ENCODE data around the gene AFF4.

DNA sequence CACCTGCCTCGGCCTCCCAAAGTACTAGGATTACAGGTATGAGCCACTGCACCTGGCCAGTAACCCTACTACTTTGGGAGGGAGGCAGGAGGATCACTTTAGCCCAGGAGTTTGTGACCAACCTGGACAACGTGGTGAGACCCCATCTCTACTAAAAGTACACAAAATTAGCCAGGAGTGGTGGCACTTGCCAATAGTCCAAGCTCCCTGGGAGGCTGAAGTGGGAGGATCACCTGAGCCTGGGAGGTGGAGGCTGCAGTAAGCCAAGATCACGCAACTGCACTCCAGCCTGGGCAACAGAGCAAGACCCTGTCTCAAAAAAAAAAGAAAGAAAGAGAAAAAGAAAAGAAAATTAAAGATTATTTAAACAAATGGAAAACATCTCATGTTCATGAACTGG is 107.4 kb downstream of the AFF4 start:
- TF ChIP-seq, protein P1, sequence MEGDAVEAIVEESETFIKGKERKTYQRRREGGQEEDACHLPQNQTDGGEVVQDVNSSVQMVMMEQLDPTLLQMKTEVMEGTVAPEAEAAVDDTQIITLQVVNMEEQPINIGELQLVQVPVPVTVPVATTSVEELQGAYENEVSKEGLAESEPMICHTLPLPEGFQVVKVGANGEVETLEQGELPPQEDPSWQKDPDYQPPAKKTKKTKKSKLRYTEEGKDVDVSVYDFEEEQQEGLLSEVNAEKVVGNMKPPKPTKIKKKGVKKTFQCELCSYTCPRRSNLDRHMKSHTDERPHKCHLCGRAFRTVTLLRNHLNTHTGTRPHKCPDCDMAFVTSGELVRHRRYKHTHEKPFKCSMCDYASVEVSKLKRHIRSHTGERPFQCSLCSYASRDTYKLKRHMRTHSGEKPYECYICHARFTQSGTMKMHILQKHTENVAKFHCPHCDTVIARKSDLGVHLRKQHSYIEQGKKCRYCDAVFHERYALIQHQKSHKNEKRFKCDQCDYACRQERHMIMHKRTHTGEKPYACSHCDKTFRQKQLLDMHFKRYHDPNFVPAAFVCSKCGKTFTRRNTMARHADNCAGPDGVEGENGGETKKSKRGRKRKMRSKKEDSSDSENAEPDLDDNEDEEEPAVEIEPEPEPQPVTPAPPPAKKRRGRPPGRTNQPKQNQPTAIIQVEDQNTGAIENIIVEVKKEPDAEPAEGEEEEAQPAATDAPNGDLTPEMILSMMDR (IDR thresholded peaks at IDR 0.05), result no peak
- TF ChIP-seq POLR2AphosphoS5 (IDR thresholded peaks at IDR 0.05; ENCODE audit: insufficient read depth in 1 of 2, low read depth in 1 of 2) (no peak), POLR2A (IDR thresholded peaks at IDR 0.05) (no peak)
